Renal cortical epithelial cell (primary cell): Measurements from ENCODE around the gene NDUFAF4. TPM values are rescaled to one million over a fixed set of nuclear protein-coding genes. Genes with fewer than 3 reads are reported as not detected.

Source experiments
- DNase-seq: peaks from one replicate; pipeline ENCODE4 v3.0.0-alpha.2; 2011; ENCODE audit warnings: low read depth
- total RNA-seq: library from RNA; depleted of rRNA; stranded (reverse); fragments of >200 nt; gene quantifications from 2 replicates; pipeline ENCODE4 v1.2.3, GENCODE V29; 2014

The NDUFAF4 gene
- 19.7 and 20.0 TPM in 2 replicates for total RNA-seq

DNA sequence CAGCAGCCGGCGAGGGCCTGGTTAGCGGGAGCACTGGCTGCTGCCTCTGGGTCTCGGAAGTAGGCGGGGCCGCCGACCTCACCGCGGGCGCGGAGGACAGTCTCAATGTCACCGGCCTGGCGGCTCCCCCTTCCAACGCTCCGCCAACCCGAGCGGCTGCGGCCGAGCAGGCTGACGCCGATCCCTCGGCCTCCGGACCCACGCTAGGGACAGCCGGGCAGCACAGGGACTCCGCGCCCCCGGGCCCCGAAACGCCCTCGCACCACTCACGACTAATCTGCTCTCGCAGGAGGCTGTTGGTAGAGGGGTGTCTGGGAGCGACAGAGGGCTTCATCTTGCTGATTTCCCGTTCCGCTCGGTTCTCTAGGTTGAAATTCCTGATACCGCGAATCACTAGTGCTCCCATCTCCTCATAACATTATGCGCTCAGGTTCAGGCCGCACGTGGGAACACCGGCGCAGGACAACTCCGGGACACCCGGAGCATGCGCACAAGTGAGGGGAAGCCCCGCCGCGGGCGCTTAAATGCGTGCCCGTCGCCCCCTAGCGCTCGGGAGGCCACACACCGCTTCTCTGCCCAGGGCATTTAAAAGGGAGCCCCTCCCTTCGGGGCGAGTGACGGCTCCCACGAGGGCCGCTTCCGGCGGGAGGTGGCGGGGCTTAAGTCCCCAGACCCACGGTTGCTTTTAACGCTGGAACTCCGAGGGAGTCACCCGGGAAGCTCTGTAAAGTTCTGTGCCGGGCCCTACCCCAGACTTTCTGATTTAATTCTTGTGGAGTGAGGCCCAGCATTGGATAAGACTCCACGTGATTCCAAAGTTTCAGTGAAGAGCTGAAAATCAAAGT is at the start of gene NDUFAF4:
TSS of gene NDUFAF4 (minus strand) at position 496 of the 845 bp plus-strand sequence. CDS start at position 406, 90 bp downstream.
- peak; percentile 82 for DNase-seq

DNA sequence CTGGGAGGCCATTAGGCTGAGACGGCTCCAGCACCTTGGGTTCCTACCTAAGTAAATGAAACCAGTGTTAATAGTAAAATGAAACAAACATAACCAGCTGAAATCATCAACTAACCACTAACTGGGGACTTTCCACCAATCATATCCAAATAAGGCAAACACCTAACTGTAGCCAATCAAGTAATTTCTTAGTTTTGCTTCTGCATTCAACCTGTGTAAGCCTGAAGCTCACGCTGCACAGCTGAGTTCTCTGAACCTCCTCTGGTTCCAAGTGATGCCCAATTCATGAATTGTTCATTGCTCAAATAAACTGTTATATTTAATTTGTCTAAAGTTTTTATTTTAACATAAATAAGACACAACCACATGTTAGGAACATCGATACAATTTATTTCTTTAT is 49.4 kb upstream of the NDUFAF4 start:
- DNase-seq: peak; percentile 46

DNA sequence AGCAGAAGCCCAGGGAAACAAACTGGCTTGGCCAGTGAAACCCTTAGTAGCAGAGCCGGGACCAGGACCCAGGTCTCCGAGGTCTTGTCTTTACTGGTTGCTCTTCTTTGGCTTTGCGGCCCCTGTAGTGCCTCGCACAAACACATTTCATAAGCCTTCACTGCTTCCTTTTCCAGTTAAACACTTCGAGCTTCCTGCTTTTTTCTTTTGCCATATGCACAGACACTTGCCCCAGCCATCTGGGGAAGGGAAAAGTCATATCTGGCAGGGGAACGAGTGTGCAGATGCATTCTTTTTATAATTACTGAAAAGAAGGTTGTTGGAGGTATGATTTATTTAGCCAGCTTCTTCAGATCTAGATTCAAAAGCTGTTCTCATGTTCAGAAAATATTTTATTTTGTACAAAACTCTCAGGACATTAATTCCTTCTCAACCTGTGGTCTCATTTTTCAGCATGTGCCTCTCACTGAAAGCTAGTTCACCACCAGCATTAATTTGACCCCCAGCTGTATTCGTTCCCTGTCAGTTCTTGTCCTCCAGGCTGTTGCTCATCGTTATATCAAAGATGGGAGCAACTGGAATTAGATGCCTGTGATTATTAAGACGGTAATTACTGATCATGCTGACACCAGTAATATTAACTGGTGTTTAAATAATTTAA is 46.0 kb upstream of the NDUFAF4 start:
- no peak for DNase-seq

DNA sequence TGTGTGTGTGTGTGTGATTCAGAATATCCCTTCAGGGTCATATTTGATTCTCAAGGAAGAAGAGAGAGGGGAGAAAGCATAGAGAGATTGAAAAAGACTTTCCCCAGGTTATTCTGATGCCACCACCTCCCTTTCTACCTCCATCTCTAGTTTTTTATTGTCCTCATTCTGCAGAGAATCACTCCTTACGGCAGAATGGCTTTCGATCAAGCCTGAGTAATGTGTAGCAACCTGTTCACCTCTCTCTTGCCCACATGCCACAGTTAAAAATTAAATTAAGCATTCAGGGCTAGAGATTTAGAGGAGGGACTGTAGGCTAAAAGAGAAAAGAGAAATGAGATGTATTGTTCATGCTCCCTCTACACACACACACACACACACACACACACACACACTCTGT is 45.0 kb upstream of the NDUFAF4 start:
- no peak for DNase-seq

DNA sequence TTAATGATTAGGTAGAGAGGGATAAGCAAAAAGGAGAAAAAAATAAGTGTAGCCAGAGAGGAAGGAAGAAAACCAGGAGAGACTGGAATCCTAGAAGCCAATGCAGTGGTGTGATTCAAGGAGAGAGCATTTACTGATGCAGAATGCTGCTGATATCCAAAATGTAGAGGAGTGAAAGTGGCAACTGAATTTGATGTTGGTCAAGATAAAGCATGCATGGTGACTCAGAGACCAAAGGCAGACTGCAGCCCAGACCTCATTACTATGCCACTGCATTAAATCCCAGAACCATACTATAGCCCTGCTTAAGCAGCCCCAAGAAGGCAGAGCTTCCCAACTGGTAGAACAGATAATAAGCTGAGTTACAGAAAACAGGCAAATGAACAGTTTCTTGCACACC is 42.6 kb upstream of the NDUFAF4 start:
- no peak for DNase-seq

DNA sequence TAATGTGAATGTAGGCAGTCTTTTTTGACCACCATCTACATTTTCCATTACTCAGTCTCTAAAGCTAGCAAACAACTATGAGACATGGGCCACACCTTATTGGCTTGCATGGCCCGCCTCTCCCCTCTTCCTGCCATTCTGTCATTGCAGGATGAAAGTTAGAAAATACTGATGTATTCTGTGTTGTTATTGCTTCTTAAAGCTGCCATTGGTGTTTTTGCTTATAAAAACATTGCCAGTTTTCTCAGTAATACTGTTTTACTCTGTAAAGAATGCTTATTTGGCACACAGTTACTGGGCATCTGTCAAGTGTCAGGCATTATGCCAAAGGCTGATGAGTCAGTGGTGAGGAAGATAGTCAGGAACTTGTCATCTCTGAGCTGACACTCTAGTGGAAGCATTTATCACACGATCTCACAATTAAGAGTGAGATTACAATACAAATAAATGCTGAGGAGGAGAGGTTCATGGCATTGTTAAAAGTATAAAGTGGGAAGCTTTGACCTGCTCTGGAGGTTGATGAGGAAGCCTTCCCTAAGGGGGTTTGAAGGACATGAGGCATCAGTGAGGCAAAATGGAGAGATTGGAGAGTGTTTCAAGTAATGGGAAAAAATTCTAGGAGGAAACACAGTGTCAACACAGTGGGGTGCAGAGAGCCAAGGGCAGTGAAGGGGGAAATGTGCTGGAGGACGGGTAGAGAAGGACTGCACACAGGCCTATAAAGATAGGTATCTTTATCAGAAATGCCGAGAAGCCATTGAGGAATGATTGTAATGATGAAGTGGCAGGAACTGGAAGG is 41.5 kb upstream of the NDUFAF4 start:
- peak; percentile 86 for DNase-seq

DNA sequence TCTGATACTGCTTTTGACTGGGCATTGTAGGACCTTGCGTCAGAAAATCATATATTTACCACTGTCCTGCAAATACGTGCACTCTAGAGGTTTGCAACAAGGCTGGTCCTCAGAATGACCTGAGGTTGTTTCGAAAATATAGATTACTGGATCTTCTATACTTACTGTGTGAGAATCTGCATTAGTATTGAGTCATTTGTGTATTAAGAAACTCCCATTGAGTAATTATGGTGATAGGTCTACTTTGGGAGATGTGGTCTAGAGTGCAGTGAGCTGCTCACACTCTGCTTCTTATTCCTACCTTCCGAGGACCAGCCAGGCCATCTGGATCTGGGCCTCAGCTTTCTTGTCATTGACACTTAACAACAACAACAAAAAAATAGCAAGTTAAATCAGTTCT is 36.4 kb upstream of the NDUFAF4 start:
- no peak for DNase-seq

DNA sequence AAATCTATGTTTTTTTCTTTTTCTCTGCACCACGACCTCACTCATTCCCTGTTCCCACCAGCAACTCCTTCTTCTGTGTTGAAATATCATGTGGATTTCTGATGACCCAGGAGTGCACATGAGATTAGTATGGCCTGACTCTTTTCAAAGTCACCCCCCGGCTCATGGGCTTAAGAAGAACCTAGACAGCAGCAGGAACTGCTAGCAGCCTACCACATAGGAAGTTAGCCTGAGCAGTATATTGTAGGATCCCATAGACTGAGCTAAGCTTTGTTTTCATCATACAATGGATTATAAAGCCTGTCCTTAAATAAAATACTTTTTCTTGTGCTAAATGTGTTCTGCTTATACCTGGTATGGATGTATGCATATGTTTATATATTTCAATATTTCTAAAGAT is 33.5 kb upstream of the NDUFAF4 start:
- no peak for DNase-seq

DNA sequence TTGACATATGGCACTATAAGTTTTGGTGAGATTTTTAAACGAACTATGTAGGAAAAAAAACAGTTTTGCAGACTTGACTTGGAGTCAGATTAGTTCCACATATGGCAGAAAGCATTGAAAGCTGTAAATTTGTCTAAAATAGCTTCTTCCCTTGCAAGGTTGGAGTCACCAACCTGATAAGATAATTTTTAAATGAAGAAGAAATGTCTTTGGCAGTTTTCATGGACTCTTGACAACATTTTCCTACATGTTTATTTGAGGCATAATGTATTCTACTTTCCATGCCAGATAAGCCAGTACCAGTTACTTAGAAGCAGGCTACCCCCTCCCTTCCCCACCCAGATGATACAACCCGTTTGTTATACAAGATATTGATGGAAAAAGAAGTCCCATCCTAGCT is 32.0 kb upstream of the NDUFAF4 start:
- DNase-seq: no peak

DNA sequence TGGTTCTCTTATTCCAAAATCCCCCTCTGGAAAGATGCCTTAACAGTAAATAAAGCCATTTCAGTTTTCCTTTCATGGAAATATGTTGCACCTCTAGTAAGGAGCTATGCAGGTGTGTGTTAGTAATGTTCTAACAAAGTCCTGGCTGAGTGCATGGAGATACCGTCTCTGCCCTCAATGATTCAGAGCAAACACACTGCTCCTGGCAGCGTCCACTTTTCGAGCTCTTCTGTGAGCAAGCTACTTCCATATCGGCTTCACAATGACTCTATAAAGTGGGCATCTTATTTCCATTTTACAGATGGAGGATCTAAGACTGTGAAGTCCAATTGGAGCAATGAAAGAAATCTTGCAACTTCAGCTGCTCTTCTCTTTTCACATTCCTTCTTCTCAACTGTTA is 30.0 kb upstream of the NDUFAF4 start:
- no peak for DNase-seq

DNA sequence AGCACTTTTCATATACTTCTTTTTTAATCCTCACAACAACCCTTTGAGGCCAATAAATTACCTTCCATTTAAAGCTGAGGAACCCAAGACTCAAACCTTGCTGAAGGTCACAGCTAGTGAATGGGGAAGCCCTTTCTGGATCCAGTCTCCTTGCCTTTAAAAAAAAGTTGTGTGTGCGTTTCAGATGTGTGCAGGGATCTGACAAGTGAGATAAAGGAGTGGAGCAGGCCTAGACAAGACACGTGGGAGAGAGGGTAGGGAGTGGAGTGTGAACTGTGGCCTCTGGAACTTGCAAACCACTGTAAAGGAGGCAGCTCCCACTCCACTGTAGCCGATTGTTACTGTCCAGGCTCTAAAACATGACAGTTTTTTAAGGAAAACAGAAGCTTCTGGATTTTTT is 28.7 kb upstream of the NDUFAF4 start:
- no peak for DNase-seq

DNA sequence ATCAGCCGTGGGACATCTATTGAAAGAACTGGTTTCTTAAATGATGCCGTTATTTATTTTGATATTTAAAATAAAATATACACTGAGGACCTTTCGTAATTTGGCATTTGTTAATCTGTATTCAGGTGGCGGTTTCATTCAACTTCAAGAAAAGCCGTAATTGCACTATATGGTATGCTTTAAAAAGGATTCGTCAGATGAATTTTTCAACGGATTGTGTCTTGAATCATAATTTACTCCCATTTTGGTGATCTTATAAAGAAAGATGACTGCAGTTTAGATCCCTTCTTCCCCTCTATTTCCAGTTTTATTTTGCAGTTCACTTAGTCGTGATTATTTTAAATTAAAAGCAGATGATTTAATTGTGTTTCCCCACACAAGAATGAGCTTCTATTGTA is 27.6 kb upstream of the NDUFAF4 start:
- no peak for DNase-seq

DNA sequence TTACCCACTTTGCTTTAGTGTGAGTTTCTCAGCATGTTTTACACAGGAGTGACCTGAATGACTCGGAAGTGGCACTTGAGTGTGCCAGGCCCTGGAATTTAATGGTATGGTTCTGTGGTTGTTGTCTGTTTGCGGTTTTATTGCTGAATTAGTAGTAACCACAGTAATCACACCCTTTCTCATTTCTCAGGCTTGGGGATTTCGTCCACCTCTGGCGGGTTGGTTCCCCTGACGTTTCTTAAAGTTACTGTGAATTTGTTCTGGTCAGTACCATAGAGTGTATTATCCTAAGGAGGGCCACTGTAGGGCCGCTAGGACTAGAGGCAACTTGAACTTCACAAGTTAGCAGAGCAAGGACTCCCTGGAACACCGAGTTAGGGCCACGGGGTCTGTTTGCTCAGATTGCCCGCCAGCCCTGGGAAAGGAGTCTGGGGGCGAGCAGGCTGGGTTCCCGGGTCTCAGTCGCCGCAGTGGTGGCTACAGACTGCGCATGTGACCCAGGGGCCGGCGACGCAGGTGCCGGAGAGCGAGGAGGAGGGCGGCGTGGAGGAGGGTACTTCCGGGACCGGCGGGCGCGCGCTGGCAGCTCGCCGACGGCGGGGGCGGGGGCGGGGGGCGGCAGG is 26.3 kb upstream of the NDUFAF4 start:
- peak; percentile 21 for DNase-seq

DNA sequence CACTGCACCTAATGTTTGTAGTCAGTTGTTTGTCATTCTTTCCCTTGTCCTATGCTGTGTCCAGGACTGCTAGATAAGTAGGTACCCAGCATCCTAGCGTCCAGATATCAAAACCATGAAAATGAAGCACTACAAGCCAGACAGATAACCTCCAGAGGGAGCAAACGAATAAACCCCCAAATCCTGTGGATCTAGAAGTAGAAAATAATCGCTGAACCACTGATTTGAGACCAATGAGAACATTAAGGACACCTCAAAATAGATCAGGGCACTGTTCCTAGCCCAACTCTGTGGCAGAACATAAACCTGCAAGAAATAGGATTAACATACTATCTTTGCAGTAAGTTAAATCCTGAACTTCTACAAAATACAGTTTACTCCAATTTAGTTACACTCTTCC is 25.7 kb upstream of the NDUFAF4 start:
- DNase-seq: no peak

DNA sequence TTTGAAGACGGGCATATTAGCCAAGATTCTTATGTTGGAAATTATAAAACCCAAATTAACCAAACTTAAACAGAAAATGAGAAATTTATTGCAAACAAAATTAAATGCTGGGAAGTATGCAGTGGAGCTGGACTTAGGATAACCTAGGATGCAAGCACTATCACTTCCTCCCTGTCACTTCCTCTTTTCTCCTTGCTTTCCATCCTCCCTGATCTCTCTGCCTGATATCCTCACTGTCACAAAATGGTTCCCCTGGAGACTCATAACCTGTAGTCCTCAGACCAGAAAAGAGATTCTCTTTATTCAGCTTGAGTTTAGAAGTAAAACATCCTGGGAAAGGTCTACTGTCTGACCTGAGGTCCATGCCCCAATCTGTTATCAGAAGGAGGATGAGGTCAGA is 19.4 kb upstream of the NDUFAF4 start:
- no peak for DNase-seq

DNA sequence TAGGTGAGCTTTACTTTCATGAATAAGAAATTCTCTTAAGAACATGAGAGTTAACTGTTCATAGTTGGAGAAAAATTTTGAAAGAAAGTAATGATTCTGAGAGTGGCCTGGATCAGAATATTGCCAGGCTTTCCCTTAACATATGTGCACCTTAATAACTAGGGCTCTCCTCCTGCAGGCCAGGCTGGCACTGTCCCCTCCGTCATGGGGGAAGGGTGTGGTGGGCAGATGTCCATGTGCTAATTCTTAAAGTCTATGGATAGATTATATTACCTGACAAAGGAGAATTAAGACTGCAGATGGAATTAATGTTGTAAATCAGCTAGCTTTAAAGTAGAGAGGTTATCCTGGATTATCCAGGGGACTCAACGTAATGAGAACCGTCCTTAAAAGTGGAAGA is 15.9 kb upstream of the NDUFAF4 start:
- DNase-seq: no peak

DNA sequence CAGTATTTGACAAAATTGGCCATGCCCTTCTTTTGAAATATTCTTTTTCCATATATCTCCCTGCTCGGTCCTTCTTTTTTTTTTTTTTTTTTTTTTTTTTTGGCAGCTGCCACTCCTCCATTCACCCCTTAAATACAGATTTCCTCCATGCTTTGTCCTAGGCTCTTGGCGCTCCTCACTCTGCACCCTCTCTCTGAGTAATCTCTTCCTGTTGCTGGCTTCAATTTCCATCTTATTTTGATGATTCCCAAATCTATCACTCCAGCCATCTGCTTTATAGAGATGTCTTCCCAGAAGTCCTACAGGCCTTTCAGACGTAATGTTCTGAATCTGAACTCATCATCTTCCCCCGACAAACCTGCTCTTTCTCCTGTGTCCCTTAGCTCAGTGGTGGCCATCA is 14.1 kb upstream of the NDUFAF4 start:
- DNase-seq: no peak

DNA sequence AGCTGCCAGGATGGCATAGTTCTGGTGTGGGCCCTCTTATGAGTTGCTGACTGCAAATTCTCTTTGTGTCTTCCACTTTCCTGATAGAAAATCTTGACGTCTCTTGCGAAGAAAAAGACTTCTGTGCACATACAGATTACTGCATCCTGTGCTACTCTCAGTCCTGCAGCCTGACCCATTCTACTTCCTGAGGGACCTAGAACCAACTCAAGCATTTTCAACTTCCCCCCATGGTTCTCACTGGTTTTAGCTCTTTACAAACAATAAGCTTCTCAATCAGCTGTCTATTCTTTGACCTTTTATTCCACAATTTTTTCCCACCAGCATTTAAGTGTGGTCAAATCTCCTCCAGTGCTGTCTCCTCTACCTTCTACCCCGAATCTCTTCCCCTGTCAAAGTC is 13.5 kb upstream of the NDUFAF4 start:
- DNase-seq: no peak

DNA sequence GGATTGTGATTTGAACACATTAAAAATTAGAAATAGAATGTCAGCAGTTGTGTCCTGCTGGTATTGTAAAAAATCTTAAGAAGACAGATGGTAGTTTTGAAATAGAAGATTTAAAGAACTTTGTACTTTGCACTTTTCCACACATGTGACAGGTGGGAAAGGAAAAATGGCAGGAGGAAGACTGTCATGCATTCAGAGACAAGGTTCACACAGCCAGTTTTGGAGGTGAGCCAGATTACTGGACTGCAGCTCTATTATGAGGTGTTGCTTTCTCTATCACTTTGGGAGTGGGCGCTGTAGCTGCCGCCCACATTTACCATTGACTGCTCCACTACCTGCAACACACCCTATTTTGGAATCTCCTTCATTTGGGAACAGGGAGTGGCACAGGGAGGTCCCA is 12.1 kb upstream of the NDUFAF4 start:
- DNase-seq: no peak

DNA sequence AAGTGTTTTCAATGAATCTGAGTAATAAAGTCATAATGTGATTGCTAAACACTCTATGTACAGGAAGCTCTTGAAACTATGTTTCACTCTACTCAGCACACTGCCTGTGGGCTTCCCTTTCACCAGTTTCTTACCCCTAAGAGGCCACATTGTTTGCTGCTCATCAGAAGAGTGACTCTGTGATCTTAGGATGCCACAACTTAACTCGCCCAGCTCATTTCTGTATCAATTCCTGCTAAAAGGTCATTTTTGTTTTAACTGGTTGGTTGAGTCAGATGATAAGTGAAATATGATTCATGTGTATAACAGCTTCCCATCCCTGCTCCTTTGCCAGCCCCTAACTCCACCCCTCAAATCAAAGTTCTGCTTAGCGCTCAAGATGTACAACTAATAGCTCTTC is 9.8 kb upstream of the NDUFAF4 start:
- no peak for DNase-seq

DNA sequence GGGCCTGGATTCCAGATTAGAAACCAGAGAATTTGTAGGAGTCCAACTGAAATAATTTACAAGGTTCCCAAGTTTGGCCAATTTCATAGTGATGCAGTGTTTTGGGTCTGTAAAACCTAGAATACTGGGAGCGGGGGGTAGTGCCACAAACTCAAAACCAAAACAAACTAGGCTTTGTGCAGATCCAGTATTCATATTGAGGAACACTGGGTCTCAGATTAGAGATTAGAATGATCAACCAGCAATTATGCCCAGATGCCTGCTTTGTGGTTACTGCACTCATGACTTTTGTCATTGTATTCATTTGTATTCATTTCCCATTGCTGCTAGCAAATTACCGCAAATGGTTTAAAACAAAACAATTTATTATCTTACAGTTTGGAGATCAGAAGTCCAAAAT is 3.2 kb upstream of the NDUFAF4 start:
- no peak for DNase-seq

DNA sequence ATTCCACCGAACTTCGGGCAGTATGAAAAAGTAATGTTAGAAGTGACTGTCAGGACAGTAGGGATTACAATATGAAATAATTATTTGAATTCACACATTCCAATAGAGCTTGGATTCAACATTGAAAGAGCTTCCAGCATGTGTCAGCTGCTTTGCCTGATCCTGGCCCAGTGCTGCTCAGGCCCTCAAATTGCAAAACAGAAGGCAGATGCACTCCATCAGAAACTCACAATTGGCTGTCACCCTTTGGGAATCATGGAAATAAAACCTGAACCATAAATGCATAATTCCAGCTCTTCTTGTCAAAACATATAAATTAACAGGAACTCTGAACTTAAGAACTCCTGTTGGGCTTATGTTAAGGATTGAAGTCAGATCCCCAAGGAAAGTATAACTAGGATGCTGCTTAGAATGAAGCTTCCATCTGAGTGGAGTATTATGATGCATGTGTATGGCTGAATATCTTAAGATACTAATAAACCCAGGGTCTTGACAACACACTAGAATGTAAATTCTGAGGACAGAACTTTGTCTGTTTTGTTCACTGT is 1.8 kb upstream of the NDUFAF4 start:
- no peak for DNase-seq
